HG03520 (cell line): ENCODE data around the gene UQCC2.

Experiments
- ATAC-seq: cut with Tn5 transposase; IDR thresholded peaks from one replicate; pipeline ENCODE4 v1.9.1; 2021; ENCODE audit warnings: mild to moderate bottlenecking, moderate library complexity; ENCODE audit not compliant: unreplicated experiment

Gene UQCC2

DNA sequence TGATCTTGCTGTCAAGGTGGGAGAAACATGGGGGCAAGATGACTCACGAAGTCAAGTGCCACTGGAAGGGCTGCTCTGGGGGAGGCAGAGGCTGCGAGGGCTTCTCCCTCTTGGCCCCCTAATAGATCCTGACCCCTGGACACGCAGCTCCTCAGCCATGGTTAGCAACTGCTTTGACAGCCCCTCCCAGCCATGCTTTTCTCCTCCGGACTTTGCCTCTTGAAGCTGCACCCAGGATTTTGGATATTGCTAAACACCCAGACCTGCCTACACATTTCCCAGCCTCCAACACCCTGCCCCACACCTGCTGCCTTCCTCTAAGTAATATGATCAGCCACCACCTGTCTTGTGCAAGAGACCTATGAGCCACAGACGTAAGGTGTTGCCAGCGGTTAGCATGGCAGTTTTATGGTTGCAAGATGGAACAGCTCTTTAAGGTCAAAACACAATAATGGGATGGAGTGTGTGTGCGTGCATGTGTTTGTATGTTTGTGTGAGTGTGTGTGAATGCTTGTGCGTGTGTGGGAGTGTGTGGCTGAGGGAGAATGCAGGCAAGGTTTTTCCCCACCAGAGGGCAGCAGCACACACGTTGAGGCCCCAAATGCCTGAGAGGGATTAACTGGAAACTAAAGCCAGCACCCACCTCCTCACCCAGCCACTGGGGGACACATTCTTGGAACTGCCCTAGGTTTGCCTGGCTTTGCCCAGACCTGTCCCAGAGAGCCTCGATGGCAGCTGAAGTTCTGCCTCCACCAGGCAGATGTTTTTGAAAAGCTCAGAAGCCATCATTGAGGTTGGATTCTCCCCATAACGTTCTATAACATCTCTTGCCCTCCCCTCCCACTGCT, 32.7 kb upstream of the UQCC2 start:
- no peak for ATAC-seq

DNA sequence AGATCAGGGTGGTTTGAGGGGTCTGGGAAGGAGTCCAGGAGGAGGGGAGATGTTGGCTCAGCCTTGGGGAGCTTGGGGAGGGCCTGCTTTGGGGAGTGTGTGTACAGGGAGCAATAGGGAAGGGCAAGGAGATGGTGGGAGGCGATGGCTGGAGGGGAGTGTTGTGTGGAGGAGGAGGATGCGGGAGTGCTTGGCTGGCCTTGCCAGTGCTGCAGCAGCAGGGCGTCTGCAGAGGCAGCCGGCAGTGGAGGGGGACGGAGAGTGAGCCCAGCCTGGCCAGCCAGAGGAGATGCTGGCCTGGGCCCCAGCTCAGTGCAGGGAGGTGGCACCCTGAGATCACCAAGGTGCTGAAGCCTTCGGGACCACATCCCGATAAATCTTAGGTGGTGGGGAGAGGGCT, 31.3 kb upstream of the UQCC2 start:
- ATAC-seq: no peak

DNA sequence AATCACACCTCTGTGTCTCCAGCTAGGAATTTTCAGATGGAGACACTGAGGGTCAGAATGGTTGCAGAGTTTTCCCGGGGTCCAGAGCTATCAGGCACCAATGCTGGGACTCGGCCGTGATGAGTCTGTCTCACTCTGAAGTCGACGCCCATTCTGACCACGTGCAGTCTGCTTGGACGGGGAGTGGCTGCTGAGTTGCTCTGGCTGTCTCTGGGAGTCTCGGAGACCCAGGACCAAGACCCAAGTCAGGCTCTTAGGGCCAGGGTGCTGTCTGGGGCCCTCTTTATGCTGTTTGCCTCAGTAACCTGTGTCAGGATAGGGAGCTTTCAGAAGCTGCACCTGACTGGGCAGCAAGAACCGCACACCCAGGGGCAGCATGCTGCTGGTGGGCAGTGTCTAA, 30.6 kb upstream of the UQCC2 start:
- no peak for ATAC-seq

DNA sequence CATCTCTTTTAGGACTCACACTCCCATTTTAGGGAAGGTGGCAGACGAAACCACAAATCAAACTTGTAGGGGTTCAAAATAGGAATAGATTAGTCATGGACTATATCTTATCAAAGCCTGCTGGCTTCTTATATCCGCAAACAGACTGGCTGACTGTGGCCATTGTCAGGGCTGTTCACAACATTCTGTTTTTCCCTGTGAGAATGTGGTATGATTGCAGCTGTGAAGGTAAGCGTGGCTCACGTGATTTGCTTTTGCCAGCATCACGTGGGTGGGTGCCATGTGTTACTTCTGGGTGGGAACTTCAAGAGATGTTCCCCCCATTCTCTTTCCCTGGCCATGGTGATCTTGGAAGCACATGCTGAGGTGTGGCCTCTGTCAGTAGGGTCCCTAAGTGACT, 29.3 kb upstream of the UQCC2 start:
- no peak for ATAC-seq

DNA sequence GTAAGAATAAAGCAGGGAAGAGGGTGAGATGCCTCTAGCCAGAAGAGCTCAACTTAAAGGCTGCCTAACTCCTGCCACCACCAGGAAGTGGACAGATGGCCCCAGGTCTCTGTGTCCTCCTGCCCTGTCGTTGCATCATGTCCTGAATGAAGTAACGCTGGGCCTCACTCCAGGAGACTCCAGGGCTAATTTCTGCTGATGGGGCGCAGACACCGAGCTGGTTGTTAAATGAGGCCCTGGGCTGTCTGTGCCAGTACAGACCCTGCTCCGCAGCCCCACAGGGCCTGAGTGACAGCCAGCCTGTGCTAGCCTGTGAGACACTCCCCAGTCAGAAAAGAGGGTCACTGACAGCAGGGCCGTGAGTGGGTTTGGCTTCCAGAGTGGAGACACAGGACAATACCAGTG, 28.7 kb upstream of the UQCC2 start:
- no peak for ATAC-seq

DNA sequence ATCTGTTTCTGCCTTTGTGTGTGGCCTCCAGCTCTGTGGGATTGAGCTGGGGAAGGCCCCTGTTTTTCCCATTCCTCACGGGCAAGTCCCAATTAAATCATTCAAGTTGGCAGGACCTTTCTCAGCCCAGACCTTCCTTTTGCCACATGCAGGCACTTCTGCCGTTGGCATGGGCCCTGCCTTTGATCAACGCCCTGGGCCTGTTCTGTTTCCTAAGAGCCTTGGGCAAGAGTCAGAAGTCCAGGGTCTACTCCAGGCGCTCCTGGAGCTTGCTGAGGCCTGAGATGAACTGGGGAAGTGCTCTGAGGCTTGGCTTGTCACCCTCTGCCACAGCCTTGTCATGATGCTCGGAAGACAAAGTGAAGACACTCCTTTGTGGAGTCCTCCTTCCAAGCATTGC, 28.1 kb upstream of the UQCC2 start:
- ATAC-seq: no peak

DNA sequence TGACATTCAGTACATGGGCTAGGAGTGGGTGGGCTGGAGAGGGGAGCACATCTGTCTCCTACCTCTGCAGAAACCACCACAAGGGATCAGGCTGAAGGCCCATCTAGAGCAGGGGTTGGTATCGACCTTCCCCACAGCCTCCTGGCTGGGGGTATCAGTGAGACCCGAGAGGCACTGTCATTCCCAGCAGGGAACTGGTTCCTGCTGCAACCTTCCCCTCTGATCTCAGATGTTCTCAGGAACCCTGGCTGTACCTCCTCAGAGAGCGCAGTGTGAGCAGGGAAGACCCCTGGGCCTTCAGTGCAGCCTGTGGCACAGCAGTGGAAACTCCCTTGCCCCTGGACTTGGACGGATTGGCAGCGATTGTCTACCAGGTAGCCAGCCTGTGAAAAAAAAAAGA, 27.4 kb upstream of the UQCC2 start:
- no peak for ATAC-seq

DNA sequence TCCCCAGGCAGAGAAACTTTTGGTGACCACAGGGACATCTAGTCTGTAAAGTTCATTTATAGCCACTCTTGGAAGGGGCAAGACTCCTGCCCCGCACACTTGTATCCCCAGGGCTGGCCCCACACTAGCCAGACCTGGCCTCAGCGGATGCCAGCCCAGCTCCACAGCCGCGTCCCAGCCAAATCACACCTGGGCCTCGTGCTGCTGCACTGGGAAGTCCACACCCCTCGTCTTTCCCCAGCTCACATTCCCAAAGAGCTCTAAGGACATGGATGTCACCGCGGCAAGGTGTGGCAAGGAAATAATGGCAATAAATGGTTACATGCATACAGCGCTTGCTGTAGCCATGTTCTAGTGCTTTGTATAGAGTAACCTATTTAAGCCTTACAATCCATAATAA, 26.7 kb upstream of the UQCC2 start:
- ATAC-seq: no peak

DNA sequence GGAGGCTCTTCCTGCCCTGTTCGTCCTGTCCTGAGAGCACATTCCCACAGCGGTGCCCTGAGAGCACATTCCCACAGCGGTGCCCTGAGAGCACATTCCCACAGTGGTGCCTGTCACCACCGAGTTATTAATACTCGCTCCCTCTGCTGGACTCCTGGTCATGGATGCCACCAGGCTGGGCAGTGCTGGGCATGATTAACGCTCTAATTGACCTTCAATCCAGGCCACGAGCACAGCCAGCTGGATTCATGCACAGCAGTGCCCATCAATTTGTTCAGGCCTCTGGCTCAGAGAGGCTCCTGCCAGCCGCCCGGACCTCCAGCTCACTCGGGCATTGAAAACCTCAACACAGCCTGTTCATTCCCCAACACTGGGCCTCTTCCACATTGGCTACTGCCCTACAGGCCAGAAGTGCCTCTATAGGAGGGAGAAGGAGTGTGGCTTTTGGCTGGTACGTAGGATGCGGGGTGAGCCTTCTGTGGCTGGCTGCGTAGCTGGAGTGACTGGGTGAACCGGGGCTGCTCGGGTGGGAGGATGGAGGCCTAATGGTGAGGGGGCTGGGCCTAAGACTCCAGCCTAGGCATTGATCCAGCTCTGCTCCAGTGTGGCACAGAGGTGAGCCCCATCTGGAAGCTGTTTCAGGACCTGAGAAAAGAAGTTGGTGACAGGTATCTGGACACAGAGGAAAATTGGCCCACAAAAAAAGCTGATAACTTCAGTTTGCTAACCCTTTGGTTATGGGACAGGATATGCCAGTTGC, 25.9 kb upstream of the UQCC2 start:
- ATAC-seq: no peak

DNA sequence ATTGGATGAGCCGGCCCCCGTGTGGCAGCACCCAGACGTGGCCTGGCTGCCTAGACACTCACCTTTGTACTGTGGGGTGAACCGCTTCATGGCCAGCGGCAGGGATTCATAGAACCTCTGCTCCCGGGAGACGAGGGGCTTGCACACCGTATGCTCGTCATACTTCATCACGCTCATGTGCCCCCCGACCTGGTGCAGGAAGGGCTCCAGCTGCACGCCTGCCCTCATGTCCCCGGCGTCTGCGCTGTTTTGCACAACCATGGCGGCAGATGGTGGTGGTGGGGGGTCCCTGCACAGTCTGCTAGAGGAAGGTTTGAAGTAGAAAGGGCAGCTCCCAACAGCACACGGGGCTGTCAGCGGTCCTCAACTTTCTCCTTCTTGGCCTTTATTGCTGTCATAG, 23.7 kb upstream of the UQCC2 start:
- ATAC-seq: no peak

DNA sequence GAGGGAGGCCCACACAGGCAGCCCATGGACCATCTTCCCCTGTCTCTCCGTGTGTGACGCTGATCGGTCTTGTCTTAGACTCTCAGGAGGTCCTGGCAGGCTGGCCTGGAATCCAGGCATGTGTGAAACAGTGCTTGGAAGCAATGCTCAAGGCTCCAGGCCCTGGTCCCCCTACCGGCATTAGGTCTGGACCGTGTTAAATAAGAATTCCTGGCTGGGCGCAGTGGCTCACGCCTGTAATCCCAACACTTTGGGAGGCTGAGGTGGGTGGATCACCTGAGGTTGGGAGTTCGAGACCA, 22.2 kb upstream of the UQCC2 start:
- ATAC-seq: no peak

DNA sequence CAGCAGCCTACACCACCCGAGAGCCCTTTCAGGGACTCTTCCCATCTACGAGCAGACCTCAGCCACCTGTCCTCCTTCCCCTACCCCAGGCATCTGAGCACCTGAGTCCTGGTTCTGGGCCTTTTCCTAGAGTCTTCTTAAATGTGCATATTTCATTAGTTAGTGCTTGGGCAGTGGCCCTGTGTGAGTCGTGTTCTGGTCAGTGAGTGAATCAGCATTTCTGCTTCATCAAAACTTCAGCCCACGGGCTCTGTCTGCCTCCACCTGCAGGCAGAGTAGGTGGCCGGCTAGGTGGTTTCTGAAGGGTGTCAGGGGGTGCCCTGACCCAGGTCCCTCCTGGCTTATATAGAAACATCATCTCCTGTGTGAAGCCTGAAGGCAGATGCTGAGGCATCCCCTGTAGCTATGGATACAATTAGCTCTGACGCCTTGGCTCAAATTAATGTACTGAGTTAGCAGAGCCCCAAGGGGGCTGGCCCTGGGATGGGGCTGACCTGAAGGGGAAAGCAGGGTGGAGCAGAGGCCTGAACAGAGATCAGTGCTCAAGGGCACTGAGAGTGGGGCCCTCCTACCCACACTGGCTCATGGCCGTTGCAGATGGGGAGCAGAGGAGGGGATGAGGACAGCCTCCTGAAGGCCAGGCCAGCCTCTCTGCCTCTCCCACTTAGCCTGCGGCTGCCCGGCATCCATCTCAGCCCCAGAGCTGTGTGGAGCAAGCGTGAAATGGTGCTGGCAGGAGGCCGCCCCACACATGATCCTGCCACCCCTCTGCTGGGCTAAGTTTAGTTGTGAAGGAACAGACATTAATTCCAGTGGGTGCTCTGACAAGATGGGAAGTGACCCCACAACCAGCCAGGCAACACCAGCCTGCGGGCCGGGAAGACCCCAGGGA, 21.6 kb upstream of the UQCC2 start:
- no peak for ATAC-seq

DNA sequence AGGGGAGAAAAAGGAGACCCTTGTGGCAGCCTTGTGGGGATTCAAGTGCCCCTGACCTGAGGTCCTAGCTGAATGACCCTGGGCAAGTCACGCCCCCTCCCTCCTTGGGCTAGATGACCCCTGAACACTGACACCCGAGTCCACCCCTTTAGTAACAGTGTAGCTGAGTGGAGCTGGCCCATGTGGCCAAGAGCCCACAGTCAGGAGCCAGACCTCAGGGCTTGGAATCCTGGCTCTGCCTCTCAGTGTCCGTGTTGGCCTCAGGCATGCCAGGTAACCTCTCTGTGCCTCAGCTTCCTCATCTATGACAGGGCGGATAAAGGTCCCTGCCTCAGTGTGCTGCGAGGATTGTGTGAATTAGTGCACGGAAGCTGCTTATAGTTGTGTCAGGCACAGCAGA, 20.9 kb upstream of the UQCC2 start:
- ATAC-seq: no peak

DNA sequence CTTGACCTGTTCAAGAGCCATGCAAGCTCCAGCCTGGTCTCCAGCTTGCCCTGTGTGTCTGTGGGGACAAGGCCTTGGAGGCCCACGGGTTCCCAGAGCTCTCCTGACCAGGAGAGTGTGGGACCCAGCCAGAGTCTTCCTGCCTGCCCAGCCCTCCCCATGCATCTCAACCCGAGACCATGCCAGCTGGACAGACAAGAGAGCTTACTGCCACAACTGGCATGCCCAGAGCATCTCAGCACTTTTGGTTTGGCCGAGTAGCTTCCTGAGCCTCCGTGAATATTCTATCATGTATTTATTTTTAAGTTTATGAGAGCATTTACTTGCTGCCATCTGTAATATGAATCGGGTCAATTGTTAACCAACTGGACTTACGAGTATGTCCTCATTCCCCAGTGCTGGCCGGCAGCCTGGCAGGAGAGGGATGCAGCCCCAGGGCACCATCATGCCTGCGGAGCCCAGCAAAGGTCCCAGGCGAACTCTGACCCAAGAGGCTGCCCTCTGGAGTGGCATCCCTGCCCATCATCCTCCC, 20.3 kb upstream of the UQCC2 start:
- no peak for ATAC-seq

DNA sequence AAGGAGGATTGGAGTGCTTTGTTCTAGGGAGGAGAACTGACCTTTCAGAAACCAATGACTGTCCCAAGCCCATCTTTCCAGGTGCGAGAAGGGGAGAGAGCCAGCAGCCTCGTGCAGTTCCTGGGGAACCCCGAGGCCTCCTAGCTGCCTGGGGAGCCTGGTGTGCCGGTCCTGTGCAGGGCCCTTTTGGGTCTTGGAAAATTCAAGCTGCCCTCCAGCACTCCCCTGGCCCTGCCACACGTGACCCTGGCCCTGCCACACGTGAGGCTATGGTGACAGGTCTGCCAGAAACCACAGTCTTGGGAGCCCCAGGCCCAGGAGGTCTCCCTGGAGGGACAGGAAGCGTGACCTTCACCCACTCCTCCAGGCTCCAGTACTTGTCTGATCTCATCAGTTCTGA, 19.5 kb upstream of the UQCC2 start:
- no peak for ATAC-seq

DNA sequence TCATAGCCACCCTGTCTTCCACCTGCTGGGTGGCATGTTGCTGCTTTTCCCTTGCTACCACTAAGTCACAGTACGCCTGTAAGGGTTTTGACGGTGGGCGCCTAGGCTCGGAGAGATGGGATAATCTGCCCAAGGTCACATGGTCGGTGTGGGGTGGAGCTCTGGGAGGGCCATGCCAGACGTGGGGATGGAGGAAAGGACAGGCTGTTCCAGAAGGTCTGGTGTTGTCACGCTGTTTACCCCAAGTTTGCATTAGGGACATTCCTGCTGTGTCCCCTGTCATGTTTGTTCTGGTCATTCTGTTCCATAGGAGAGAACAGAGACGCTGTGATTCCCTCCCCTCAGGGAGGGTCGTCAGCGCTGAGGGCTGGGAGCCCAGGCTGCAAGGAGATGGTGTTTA, 19.1 kb upstream of the UQCC2 start:
- no peak for ATAC-seq

DNA sequence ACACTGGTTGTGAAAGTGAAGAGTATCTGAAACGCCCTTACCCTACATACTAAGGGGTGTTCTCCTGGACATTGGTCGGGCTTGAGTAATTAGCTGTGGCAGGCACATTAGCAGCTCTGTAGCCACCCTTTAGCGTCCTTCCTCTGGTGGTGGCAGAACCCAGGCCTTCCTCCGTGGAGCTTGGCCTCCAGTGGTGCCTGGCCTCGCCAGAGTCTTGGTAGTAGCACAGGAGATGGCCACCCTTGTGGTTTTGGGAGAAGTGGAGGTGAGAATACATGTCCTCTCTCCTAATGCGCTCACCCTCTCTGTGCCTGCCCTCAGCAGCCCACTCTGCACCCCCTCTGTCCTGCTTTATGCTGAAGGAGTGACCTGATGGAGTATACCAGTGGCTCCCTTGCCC, 17.6 kb upstream of the UQCC2 start:
- ATAC-seq: no peak

DNA sequence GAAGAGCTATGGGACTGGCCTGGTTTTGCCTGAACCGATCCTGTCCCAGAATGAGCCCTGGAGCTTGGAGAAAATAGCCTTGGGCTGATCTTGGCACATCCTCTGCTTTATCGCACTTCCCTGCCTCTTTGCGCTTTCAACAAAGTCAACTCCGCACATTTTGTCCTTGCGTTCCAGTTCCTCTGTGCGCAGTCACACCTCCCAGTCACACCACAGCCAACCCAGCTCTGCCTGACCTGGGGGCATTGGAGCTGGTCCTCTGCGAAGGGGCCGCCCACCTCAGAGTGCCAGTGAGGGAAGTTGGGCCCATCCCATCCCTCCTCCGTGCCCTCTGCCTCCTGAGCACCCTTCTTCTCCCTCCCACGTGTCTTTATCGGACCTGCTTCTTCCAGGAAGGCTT, 16.9 kb upstream of the UQCC2 start:
- no peak for ATAC-seq

DNA sequence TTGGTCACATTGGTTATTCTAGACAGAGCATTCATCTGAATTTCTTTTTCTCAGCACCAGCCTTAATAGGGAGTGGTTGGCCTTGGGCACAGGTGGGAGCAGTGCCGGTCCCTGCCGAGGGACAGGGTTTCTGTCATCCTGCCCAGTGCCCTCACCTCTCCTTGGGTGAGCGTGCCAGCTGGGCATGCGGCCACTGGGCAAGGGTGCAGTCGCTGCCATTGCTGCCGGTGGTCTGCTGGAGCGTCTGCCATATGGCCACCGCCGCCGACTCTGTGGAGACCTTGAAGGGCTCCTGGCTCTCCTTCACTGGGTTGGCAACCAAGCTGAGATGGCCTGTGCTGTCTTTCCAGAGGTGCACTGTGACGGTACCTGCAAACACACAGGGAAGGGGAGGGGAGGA, 16.4 kb upstream of the UQCC2 start:
- ATAC-seq: no peak

DNA sequence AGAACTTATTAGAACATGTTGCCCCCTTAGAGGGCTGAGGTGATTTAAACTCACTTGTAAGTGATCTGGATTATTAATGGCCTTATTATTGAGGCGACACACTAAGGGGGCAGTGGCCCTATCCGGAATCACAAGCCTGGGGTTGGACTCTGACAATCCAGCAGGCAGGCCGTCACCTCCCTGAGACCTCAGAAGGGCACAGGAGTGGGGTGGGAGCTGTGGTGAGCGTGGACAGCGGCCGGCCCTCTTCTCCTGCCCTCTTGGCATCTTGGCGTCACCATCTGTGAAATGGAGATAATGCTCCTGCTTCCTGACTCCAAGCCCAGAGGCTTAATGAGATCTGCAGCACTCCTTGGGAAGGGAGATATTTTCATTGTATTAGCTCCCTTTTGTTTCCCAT, 15.6 kb upstream of the UQCC2 start:
- no peak for ATAC-seq

DNA sequence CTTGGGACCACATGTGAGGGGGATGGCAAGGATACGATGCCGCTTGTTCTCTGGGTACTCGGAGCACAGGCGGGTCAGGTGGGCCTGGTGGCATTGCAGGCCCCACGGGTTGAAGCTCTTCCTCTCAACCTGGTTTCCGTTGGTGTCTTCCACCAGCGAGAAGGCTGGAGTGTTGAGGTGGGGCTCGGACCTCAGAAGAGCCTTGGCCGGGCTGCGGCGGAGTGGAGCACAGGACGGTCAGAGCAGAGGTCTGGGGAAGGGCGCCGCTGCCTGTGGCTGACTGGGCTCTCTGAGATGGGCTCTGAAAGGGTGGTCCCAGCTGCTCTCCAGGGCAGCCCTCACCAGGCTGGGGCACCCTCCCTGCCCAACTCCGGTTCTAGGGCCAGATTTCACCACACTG, 15.2 kb upstream of the UQCC2 start:
- ATAC-seq: no peak
